Activated CD4-positive, alpha-beta T cell treated with anti-CD3 and anti-CD28 coated beads, Interleukin-2, amount 50 U/mL, for 48 hours (primary cell): Measurements from ENCODE around the gene PLOD1.
"Not testable (repeated sequence)": the region's sequence is repeated elsewhere in the genome, so short reads cannot be mapped to it uniquely, and the experiment has no call there.

ENCODE experiments used
- DNase-seq, 2 experiments: peaks; one replicate each; pipeline ENCODE4 v3.0.0-alpha.2; 2020

The PLOD1 gene

GRCh38 chr1:11934302-11935056 lies at the start of gene PLOD1:
Gene PLOD1, plus strand, starts transcription at chr1:11934717. Its CDS starts 63 bp downstream, at chr1:11934780.
- peak; percentile 90 to 92 for DNase-seq

- DNase-seq: no peak
Observed at GRCh38 chr1:11885916-11886315, 48.6 kb upstream of the PLOD1 start.

GRCh38 chr1:11886986-11887665 lies 47.4 kb upstream of the PLOD1 start:
- no peak for DNase-seq

GRCh38 chr1:11887666-11888007 lies 46.9 kb upstream of the PLOD1 start:
- DNase-seq: no peak

GRCh38 chr1:11888206-11888876 lies 46.2 kb upstream of the PLOD1 start:
- no peak for DNase-seq

GRCh38 chr1:11888877-11889208 lies 45.7 kb upstream of the PLOD1 start:
- no peak for DNase-seq

- DNase-seq: no peak
Observed at GRCh38 chr1:11891433-11892186, 42.9 kb upstream of the PLOD1 start.

GRCh38 chr1:11893907-11894251 lies 40.6 kb upstream of the PLOD1 start:
- peak; percentile 74 to 79 for DNase-seq

- not testable (repeated sequence) for DNase-seq
Observed at GRCh38 chr1:11894501-11894900, 40.0 kb upstream of the PLOD1 start.

GRCh38 chr1:11898086-11898785 lies 36.3 kb upstream of the PLOD1 start:
- DNase-seq: no peak

GRCh38 chr1:11898831-11899467 lies 35.6 kb upstream of the PLOD1 start:
- DNase-seq: no peak

GRCh38 chr1:11901446-11901845 lies 33.1 kb upstream of the PLOD1 start:
- not testable (repeated sequence) for DNase-seq

GRCh38 chr1:11903210-11903609 lies 31.3 kb upstream of the PLOD1 start:
- DNase-seq: no peak

- not testable (repeated sequence) for DNase-seq
Observed at GRCh38 chr1:11904156-11904555, 30.4 kb upstream of the PLOD1 start.

GRCh38 chr1:11904978-11905377 lies 29.5 kb upstream of the PLOD1 start:
- DNase-seq: no peak

GRCh38 chr1:11906870-11907269 lies 27.6 kb upstream of the PLOD1 start:
- no peak for DNase-seq

- DNase-seq: peak; percentile 88 to 90
Observed at GRCh38 chr1:11907275-11908094, 27.0 kb upstream of the PLOD1 start.

- peak; percentile 70 to 77 for DNase-seq
Observed at GRCh38 chr1:11908095-11908675, 26.3 kb upstream of the PLOD1 start.

- not testable (repeated sequence) for DNase-seq
Observed at GRCh38 chr1:11910914-11911228, 23.6 kb upstream of the PLOD1 start.

GRCh38 chr1:11912000-11912399 lies 22.5 kb upstream of the PLOD1 start:
- DNase-seq: no peak
